ENCODE results near the gene SEMA4B.

- no peak for TF ChIP-seq CTCF (optimal IDR thresholded peaks at IDR 0.05 in 1 of 3, IDR thresholded peaks at IDR 0.05 in 1 of 3, conservative IDR thresholded peaks at IDR 0.05 in 1 of 3; ENCODE audit: extremely low read depth in 1 of 3, insufficient read depth in 2 of 3, low read length in 3 of 3)
- TF ChIP-seq EZH2 (IDR thresholded peaks at IDR 0.05; ENCODE audit: low read length): no peak
These were observed 46.9 kb upstream of the SEMA4B start for GRCh38 chr15:90154246-90154645.

All from keratinocyte (primary cell).